MM.1S (cell line): ENCODE measurements around the gene ISLR.

Experiments
- DNase-seq: peaks from one replicate; pipeline ENCODE4 v3.0.0-alpha.2; 2015
- H2AFZ ChIP-seq: fragments of 300-600 bp; sonication (generic); 2 replicates; pipeline ENCODE4 v1.6.0; 2016; ENCODE audit warnings: antibody characterized with exemption, low read length
- H3F3A ChIP-seq: fragments of 300-600 bp; sonication (generic); 2 replicates; pipeline ENCODE4 v1.6.1; 2016; ENCODE audit warnings: mild to moderate bottlenecking, antibody characterized with exemption, low read length, moderate library complexity, mixed read lengths; ENCODE audit not compliant: insufficient read depth
- H3K27ac ChIP-seq: fragments of 300-600 bp; sonication (generic); 2 replicates; pipeline ENCODE4 v1.5.1; 2016; ENCODE audit warnings: mild to moderate bottlenecking, low read length
- H3K27me3 ChIP-seq: fragments of 300-600 bp; sonication (generic); replicated peaks from 2 replicates; pipeline ENCODE4 v1.6.0; 2016; ENCODE audit warnings: low read length; ENCODE audit not compliant: insufficient read depth
- H3K36me3 ChIP-seq: fragments of 300-600 bp; sonication (generic); replicated peaks from 2 replicates; pipeline ENCODE4 v1.6.1; 2016; ENCODE audit warnings: mild to moderate bottlenecking, low read length, mixed read lengths; ENCODE audit not compliant: insufficient read depth
- H3K4me1 ChIP-seq: fragments of 300-600 bp; sonication (generic); 2 replicates; pipeline ENCODE4 v1.6.1; 2016; ENCODE audit warnings: low read length, mixed read lengths
- H3K4me2 ChIP-seq: fragments of 300-600 bp; sonication (generic); 2 replicates; pipeline ENCODE4 v1.6.0; 2016; ENCODE audit warnings: low read depth, low read length
- H3K4me3 ChIP-seq: fragments of 300-600 bp; sonication (generic); 2 replicates; pipeline ENCODE4 v1.5.1; 2016; ENCODE audit warnings: low read length, mixed read lengths
- H3K79me2 ChIP-seq: fragments of 300-600 bp; sonication (generic); 2 replicates; pipeline ENCODE4 v1.6.1; 2016; ENCODE audit warnings: mixed run types, low read length, mixed read lengths
- H3K9ac ChIP-seq: fragments of 300-600 bp; sonication (generic); 2 replicates; pipeline ENCODE4 v1.6.1; 2016; ENCODE audit warnings: low read length, mixed read lengths
- H3K9me2 ChIP-seq: fragments of 300-600 bp; sonication (generic); replicated peaks from 2 replicates; pipeline ENCODE4 v1.6.1; 2016; ENCODE audit warnings: mild to moderate bottlenecking, low read length, mixed read lengths; ENCODE audit not compliant: insufficient read depth
- H3K9me3 ChIP-seq: fragments of 300-600 bp; sonication (generic); replicated peaks from 2 replicates; pipeline ENCODE4 v1.6.1; 2016; ENCODE audit warnings: mild to moderate bottlenecking, low read length, mixed read lengths; ENCODE audit not compliant: insufficient read depth
- H4K20me1 ChIP-seq: fragments of 300-600 bp; sonication (generic); 2 replicates; pipeline ENCODE4 v1.6.1; 2016; ENCODE audit warnings: mild to moderate bottlenecking, low read length, moderate library complexity, mixed read lengths; ENCODE audit not compliant: insufficient read depth
- CTCF ChIP-seq: fragments of 300-600 bp; sonication (generic); IDR thresholded peaks from 2 replicates; pipeline ENCODE4 v1.5.1; 2016; ENCODE audit warnings: antibody characterized with exemption, low read length, mixed read lengths
- EZH2 ChIP-seq: fragments of 300-600 bp; sonication (generic); optimal IDR thresholded peaks from 2 replicates; pipeline ENCODE3; 2017; ENCODE audit warnings: low read depth, mild to moderate bottlenecking, antibody characterized with exemption, low read length, mixed read lengths
- EZH2phosphoT487 ChIP-seq: fragments of 300-600 bp; sonication (generic); IDR thresholded peaks from 2 replicates; pipeline ENCODE4 v1.6.1; 2018; ENCODE audit warnings: antibody characterized with exemption, low read length

Gene ISLR

GRCh38 chr15:74200871-74201419 is 27.4 kb downstream of the ISLR start:
- H3K27me3 ChIP-seq: peaks cover 80% of the 10 kb centered on the region
- no peak for DNase-seq
- no peaks in the 10 kb centered on the region for H3K36me3 ChIP-seq
- H3K9me2 ChIP-seq: no peaks in the 10 kb centered on the region
- no peaks in the 10 kb centered on the region for H4K20me1 ChIP-seq
- H3K9me3 ChIP-seq: no peaks in the 10 kb centered on the region
- no peaks in the 10 kb centered on the region for H3F3A ChIP-seq
- TF ChIP-seq EZH2: no peak
- no peak for TF ChIP-seq EZH2phosphoT487
- TF ChIP-seq CTCF: no peak
- no peak overlapping the region for H3K27ac ChIP-seq
- H3K4me2 ChIP-seq: no peak overlapping the region
- no peak overlapping the region for H3K4me3 ChIP-seq
- H3K9ac ChIP-seq: no peak overlapping the region
- H2AFZ ChIP-seq: no peak overlapping the region
- no peaks in the 10 kb centered on the region for H3K4me1 ChIP-seq
- no peaks in the 10 kb centered on the region for H3K79me2 ChIP-seq

DNA sequence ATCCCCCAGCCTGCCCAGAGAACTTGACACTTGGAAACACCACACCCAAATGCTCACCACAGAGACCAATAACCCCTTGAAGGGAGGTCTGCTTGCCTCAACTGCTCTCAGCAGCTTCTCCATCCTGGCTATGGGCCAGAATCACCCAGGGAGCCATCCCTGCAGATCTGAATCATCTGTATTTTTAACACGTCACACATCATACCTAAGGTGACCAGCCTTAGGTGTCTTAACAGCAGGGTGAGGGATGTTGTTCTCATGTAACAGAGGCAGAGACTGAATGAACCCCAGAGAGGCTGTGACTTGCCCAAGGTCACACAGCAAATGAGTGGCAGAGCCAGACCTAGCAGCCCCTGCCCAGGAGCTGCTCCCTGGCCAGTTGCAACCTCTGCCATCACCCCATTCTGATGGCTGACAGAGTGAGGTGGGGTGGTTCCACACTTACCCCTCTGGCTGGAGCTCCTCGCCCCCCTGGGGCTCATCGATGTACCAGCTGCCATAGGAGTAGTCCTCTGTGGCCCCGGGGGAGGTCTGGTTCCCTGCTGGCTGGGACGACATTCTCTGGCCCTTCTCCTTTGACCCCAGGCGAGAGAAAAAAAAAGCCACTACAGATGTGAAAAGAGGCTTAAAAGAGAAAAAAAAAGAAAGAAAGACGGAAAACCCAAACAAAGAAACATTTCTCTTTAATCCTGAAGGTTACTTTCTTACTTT is 28.4 kb downstream of the ISLR start:
- Histone ChIP-seq H2AFZ (no peak overlapping the region), H4K20me1 (no peaks in the 10 kb centered on the region), H3K79me2 (no peaks in the 10 kb centered on the region), H3K9me2 (no peaks in the 10 kb centered on the region), H3F3A (no peaks in the 10 kb centered on the region), H3K4me1 (no peaks in the 10 kb centered on the region), H3K4me3 (no peak overlapping the region), H3K36me3 (no peaks in the 10 kb centered on the region), H3K27me3 (peaks cover 80% of the 10 kb centered on the region), H3K9me3 (no peaks in the 10 kb centered on the region), H3K27ac (no peak overlapping the region), H3K4me2 (no peak overlapping the region), H3K9ac (no peak overlapping the region)
- TF ChIP-seq CTCF: no peak
- TF ChIP-seq EZH2phosphoT487: no peak
- no peak for TF ChIP-seq EZH2
- DNase-seq: no peak

DNA sequence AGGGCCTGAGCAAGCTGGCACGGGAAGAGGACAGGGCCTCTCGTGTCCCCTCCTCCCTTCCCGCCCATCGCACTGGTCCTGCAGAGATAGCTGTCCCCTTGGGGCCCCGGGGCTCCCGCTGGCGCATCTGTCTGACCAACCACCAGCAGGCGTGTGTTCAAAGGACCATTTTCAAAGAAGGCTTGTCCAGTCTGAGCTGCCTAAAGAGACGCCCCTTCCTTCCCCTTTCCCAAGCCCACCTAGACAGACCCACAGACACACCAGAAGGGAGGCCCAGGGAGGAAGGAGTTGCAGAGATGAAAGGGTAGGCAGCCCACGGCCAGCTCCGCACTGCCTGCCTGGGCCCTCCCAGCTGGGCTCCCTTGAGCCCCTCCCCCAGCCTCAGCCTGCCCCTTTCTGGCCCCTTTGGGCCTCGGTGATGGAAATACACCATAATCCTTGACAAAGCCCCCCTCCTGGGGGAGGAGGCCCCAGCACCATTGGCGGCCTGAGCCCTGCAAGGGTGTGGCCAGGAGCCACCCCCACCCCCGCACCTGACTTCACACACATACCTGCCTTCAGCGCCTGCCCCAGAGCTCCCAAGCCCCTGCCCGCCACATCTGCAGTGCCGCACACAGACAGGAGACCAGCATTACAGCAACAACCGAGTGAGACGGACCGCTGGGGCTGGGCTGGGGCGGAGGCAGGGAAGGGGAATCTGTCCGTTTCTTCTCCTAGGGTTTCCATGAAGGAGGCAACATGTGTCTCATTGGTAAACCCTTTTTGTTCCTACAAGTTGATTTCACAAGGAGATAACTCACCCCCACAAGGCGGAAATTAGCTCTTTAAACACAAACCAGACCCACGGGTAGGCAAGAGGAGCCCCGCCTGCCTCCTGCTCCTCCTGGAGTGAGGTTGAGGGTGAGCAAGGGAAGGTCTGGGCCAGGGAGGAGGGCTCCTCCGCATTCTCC is 29.2 kb downstream of the ISLR start, which contains the start of gene STRA6:
STRA6 (minus strand) TSS at position 336 of the 950 bp plus-strand sequence. CDS start 520 bp downstream, outside the sequence.
- Histone ChIP-seq H3K4me2 (no peak within 1 kb of the TSS), H3K27ac (no peak within 1 kb of the TSS), H3K4me3 (no peak within 1 kb of the TSS), H4K20me1 (no peaks in the 10 kb centered on the region), H3F3A (no peaks in the 10 kb centered on the region), H3K27me3 (peaks cover 88% of the 10 kb centered on the region), H3K9ac (no peak within 1 kb of the TSS), H3K9me2 (no peaks in the 10 kb centered on the region), H3K36me3 (no peaks in the 10 kb centered on the region), H3K79me2 (no peaks in the 10 kb centered on the region), H2AFZ (no peak within 1 kb of the TSS), H3K9me3 (no peaks in the 10 kb centered on the region), H3K4me1 (no peaks in the 10 kb centered on the region)
- DNase-seq: no peak
- TF ChIP-seq CTCF (no peak), EZH2 (no peak), EZH2phosphoT487 (no peak)
